Myometrial cell (primary cell): Measurements from ENCODE around the gene ASAP3. TPM values are rescaled to one million over a fixed set of nuclear protein-coding genes. Genes with fewer than 3 reads are reported as not detected.

ENCODE experiments used
- total RNA-seq: library from RNA; depleted of rRNA; stranded (reverse); fragments of >200 nt; gene quantifications from 2 replicates; pipeline ENCODE4 v1.2.3, GENCODE V29; 2015

Gene ASAP3
- 35.7 and 39.3 TPM in 2 replicates for total RNA-seq

DNA sequence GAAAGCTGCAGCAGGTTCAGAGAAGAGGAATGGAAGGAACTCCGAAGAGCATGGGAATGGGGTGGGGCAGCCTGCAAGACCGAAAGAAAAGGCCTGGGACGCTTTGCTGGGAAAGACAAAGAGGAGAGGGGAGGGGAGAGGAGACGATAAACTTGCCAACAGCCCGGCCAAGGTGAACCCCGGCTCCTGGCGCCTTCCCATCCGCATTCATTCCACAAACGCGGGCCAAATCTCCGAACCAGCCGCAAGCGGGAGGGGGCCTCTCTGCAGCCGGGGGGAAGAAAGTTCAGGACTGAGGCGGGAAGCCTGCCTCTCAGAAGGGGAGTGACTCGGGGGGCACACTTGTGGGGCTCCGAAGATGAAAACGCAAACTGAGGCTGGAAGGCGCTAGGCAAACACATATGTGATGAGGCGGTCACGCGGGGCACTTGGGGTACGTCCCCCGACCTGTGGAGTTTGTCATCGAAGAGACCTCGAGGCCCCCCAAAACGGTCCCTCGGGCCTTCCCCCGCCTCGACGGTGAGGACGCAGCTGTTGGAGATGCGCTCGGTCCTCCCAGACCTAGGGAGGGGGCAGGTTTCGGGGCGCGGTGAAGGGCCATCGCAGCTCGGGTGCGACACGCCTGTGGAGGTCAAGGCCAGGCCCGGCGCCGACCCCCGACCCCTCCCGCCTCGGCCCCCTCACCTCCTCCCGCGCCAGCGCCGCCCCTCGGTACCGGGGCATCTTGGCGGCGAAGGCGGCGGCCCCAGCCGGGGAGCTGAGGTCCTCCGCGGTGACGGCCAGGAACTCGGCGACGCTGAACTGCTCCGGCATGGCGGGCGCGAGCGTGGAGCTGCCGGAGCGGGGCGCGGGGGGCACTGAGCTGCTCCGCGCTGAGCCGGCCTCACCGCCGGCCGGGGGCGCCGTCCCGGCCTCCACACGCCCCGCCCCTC lies at the start of gene ASAP3:
TSS of gene ASAP3 (minus strand) at position 859 of the 932 bp plus-strand sequence. CDS start at position 813, 46 bp downstream.

DNA sequence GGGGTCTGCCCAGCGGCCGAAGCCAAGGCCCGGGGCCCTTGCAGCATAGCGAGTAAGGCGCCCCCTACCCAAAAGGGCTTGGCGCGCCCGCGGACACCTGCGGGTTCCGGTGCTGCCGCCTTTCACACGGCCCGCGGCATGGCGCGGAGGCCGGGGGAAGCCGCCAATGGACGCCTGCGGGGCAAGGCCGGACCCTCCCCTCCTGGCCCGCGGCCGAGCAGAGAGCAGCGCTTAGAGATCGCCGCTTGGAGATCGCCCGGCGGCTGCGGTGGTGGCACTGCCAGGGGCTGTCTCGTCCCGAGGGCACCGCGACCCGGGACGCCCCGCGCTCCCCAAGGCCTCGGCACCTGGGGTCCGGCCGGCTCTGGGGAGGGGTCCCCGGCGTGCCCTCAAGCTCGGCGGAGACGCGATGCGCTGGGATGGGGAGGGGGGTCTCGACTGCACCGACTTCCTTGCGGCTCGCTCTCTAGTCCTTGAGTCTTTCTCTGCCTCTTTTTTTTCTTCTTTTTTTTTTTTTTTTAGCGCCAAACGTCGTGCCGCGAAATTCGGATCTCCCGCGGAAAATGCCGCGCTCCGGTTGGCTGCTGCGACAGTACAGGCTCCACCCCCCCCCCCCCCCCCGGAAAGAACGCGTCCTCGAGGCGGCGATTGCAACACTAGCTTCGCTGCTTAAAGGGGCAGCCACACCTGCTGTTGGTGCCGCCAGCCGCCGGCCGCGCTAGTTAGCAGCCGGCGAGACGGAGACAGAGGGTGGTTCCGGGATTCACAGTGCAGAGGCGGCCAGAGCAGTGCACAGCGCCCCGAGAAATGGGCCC lies 47.0 kb upstream of the ASAP3 start, which contains the start of gene E2F2:
TSS of gene E2F2 (minus strand) at position 487 of the 815 bp plus-strand sequence. CDS start at position 47, 440 bp downstream.

DNA sequence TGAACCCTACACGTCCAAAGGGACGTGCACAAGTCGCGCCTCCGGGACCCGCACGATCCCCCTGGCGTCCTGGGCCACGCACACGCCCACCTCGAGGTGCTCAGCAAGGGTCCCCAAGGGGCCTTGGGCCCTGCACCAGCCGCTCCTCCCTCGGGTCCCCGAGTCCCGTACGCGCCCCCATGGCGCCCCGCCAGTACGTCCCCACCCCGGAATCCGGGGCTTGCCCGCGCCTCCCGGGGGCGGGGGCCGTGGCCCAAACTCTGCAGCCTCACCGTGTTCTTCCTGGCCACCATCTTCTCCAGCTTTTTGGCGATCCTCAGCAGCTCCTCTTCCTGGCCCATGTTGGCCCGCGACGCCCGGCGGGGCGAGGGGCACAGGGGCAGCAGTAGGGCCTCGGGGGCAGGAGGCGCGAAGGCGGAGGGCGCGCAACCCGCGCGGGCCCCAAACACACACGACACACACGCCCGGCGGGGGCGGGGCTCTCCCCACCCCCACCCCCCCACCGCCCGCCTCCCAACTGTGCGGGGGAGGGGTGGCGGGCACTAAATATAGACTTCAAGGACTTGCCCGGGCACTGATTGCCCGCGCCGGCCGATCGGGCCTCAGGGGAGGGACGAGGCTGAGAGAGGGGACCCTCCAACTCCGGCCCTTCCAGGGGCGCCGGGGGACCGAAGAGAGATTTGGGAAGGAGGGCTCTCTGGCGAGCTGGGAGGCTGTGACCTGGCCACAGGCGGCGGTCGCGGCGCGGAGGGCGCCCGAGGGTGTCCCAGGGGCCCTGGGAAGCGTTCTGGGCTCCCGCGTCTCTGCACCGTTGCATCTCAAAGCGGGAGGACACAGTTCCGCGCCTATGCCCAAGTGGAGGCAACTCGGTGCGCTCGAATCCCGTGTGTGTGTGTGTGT lies 59.4 kb downstream of the ASAP3 start, which contains the start of gene TCEA3:
TSS of gene TCEA3 (minus strand) at position 456 of the 900 bp plus-strand sequence. CDS start at position 341, 115 bp downstream.

Other genes starting within 250 kb of the ASAP3 start
- 63.1 and 86.5 TPM in 2 replicates for gene HNRNPR, start 139.9 kb downstream of the ASAP3 start, total RNA-seq
- 5.8 and 9.7 TPM in 2 replicates for gene ZNF436, start 114.3 kb downstream of the ASAP3 start, total RNA-seq
- gene TCEA3, start 59.4 kb downstream of the ASAP3 start, total RNA-seq, result 3.0 and 4.6 TPM in 2 replicates
- 0.53 and 0.86 TPM in 2 replicates for gene E2F2, start 47.1 kb upstream of the ASAP3 start, total RNA-seq
- 33.7 and 41.8 TPM in 2 replicates for gene ID3, start 75.3 kb upstream of the ASAP3 start, total RNA-seq
- gene RPL11, start 207.6 kb upstream of the ASAP3 start, total RNA-seq, result 860 and 1,006 TPM in 2 replicates